ENCODE measurements around the gene TM9SF2. TPM values are rescaled to one million over a fixed set of nuclear protein-coding genes. Genes with fewer than 3 reads are reported as not detected.

The TM9SF2 gene
- polyA plus RNA-seq, 1 experiment = 125 TPM

DNA sequence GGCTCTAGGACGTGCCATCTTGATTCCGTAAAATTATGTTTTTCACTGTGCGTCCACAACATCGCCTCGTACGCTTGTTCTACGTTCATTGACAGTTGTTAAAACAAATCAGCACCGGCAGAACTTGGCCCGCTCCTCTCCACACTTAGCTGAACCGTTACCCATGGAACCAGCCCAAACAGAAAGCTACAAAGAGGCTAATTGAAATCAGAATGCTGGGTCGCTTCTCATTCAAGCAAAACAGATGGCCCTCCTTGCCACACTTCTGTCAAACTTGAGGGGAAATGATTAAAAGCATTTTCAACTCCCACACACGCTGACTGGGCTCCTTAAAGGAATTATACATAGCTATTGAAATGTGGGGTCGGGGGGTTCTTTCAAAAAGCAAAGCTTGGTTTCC is 71.6 kb downstream of the TM9SF2 start:
- peaks cover 4% of the 10 kb centered on the region for H3K9me3 ChIP-seq (ENCODE audit: control insufficient read depth, insufficient read depth, low read length)
- ChIA-PET POLR2A (no interaction called here), CTCF (interaction anchor here (1.2 kb wide), 1 partner anchor 136 kb away, joined by 3 read pairs; no protein-coding TSS in a partner anchor)
- DNase-seq (ENCODE audit: low read depth, low spot score) = no peak
- TF ChIP-seq, protein P1, sequence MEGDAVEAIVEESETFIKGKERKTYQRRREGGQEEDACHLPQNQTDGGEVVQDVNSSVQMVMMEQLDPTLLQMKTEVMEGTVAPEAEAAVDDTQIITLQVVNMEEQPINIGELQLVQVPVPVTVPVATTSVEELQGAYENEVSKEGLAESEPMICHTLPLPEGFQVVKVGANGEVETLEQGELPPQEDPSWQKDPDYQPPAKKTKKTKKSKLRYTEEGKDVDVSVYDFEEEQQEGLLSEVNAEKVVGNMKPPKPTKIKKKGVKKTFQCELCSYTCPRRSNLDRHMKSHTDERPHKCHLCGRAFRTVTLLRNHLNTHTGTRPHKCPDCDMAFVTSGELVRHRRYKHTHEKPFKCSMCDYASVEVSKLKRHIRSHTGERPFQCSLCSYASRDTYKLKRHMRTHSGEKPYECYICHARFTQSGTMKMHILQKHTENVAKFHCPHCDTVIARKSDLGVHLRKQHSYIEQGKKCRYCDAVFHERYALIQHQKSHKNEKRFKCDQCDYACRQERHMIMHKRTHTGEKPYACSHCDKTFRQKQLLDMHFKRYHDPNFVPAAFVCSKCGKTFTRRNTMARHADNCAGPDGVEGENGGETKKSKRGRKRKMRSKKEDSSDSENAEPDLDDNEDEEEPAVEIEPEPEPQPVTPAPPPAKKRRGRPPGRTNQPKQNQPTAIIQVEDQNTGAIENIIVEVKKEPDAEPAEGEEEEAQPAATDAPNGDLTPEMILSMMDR (IDR thresholded peaks at IDR 0.05; ENCODE audit: low read depth, low read length) = no peak
- no peak overlapping the region for H3K4me3 ChIP-seq (ENCODE audit: low read depth, low read length)
- H3K27ac ChIP-seq (ENCODE audit: low read depth, low read length) = no peak overlapping the region
- H3K27me3 ChIP-seq (ENCODE audit: control insufficient read depth, insufficient read depth, low read length) = no peaks in the 10 kb centered on the region

DNA sequence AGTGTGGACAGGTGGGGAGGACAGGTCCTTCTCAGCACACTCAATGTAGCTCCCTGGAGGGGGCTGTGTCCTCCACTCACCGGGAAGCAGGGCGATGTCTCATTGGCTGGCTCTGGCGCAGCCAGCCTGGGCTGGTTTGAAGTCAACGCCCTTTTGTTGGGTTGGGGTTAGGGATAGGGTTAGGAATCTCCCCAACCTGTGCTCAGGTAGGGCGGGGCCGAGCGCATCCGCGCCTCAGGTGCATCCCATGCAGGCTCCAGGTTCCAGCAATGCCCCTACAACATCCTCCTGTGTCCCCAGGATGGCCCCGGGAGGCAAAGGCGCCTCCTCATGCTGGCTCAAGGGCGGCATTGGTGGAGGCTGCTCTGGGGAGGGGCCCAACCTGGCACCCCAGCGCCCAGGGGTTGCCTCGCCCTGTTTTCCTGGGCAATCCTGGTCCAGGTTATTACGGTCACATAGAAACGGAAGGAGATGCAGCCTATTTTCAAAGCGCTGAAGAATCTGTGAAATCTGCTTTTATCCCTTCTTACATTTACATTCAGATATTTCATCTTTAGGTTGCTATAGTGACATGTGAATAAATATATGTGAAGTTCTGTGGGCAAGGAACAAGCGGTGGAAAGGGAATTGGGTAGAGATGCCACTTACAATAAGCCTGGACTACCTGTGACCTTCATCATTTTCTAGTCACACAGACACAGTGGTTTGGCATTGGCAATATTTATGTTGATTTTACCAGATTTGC is 74.3 kb downstream of the TM9SF2 start:
- no peak overlapping the region for H3K27ac ChIP-seq (ENCODE audit: low read depth, low read length)
- DNase-seq (ENCODE audit: low read depth, low spot score) = no peak
- no peaks in the 10 kb centered on the region; the same call in 1 of the 2 replicates for H3K9me3 ChIP-seq (ENCODE audit: control insufficient read depth, insufficient read depth, low read length)
- CTCF ChIA-PET = interaction anchor here (0.7 kb wide), 1 partner anchor 265 kb away, joined by 3 read pairs; no protein-coding TSS in a partner anchor
- peaks cover 6% of the 10 kb centered on the region for H3K27me3 ChIP-seq (ENCODE audit: control insufficient read depth, insufficient read depth, low read length)
- no peak overlapping the region for H3K4me3 ChIP-seq (ENCODE audit: low read depth, low read length)
- POLR2A ChIA-PET = interaction anchor here (0.7 kb wide), 1 partner anchor 35 kb away, joined by 4 read pairs; no protein-coding TSS in a partner anchor
- TF ChIP-seq, protein P1 (IDR thresholded peaks at IDR 0.05; ENCODE audit: low read depth, low read length) = no peak

DNA sequence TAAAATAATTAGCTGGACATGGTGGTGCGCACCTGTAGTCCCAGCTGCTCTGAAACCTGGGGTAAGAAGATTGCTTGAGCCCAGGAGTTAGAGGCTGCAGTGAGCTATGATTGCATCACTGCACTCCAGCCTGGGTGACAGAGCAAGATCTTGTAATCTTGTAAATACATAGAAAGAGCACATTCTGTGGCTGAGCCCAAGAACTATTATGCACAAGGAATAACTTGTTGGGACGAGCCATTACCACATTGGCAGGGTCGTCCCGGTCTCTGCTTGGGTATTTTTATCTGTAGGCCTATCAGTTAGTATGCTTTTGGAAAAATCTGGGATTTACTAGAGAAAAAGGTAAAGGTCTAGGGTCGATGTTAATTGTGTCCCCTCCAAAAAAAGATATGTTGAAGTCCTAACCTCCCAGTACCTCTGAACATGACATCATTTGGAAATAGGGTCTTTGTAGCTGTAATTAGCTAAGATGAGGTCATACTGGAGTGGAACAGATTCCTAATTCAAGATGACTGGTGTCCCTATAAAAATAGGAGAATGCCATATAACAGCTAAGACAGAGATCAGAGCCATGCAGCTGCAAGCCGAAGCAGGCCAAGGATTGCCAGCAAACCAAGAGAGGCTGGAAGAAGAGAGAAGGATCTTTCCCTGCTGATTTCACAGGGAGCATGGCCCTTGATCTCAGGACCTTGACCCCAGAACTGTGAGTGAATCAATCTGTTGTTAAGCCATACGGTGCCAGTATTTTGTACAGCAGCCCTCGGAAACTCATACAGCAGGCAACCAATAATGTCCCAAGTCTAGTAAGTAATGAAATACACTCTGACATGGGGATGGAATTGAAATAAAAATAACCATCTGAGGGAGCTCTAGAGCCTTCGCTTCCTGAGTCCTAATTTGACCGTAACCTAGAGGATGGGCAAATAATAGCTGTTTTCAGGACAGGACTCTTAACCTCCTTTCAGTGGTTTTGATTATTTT is 77.0 kb downstream of the TM9SF2 start:
- DNase-seq (ENCODE audit: low read depth, low spot score) = no peak
- H3K27me3 ChIP-seq (ENCODE audit: control insufficient read depth, insufficient read depth, low read length) = peaks cover 6% of the 10 kb centered on the region
- H3K9me3 ChIP-seq (ENCODE audit: control insufficient read depth, insufficient read depth, low read length) = no peaks in the 10 kb centered on the region; the same call in 1 of the 2 replicates
- H3K27ac ChIP-seq (ENCODE audit: low read depth, low read length) = no peak overlapping the region
- ChIA-PET POLR2A (no interaction called here), CTCF (interaction anchor here (0.6 to 1.3 kb wide), 5 partner anchors 12 to 403 kb away, joined by 3 to 5 read pairs (median 4); no protein-coding TSS in a partner anchor)
- TF ChIP-seq, protein P1 (IDR thresholded peaks at IDR 0.05; ENCODE audit: low read depth, low read length) = peak; percentile 34; the same call in 1 of the 2 replicates
- no peak overlapping the region for H3K4me3 ChIP-seq (ENCODE audit: low read depth, low read length)

DNA sequence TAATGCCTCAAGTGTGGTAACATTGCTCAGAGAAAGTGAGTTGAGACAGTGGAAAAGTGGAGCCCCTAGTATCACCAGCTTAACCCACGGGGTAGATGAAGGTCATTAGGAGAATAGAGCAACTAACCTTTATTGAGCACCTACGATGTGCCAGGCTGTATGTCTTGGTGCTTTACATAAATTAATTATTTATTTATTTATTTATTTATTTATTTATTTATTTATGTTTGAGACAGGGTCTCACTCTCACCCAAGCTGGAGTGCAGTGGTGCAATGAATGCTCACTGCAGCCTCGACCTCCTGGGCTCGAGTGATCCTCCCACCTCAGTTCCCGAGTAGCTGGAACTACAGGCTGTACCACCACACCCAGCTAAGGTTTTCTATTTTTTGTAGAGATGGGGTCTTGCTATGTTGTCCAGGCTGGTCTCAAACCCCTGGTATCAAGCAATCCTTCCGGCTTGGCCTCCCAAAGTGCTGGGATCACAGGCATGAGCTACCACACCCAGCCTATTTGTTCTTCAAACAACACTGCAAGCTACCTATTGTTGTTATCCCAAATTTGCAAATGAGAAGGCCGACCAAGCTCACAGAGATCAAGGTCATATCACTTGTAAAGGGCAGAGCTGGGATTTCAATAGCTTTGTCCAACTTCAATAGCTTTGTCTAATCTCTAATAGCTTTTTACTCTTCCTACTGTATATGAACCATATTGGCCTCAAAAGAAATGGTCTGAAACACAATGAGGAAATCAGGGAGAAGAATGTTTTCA is 79.4 kb downstream of the TM9SF2 start:
- POLR2A ChIA-PET = no interaction called here
- H3K27me3 ChIP-seq (ENCODE audit: control insufficient read depth, insufficient read depth, low read length) = peaks cover 6% of the 10 kb centered on the region
- CTCF ChIA-PET = interaction anchor here (1.5 kb wide), 1 partner anchor 26 kb away, joined by 4 read pairs; the partner anchor contains the start of gene CLYBL
- DNase-seq (ENCODE audit: low read depth, low spot score) = no peak
- TF ChIP-seq, protein P1 (IDR thresholded peaks at IDR 0.05; ENCODE audit: low read depth, low read length) = no peak
- no peak overlapping the region for H3K27ac ChIP-seq (ENCODE audit: low read depth, low read length)
- no peaks in the 10 kb centered on the region for H3K9me3 ChIP-seq (ENCODE audit: control insufficient read depth, insufficient read depth, low read length)
- H3K4me3 ChIP-seq (ENCODE audit: low read depth, low read length) = no peak overlapping the region
